Mucosa of descending colon (tissue), 3 donors: Measurements from ENCODE around the gene TMEM232. TPM values are rescaled to one million over a fixed set of nuclear protein-coding genes. Genes with fewer than 3 reads are reported as not detected.

Source experiments
- ATAC-seq: fragments of 200-7000 bp; cut with Tn5 transposase; one replicate; pipeline ENCODE4 v1.9.1; 2020; ENCODE audit warnings: mild to moderate bottlenecking, moderate library complexity
- DNase-seq, 3 donors: peaks; one replicate each; pipeline ENCODE4 v3.0.0-alpha.2; 2020
- H3K36me3 ChIP-seq: fragments of 200-600 bp; one replicate; pipeline ENCODE4 v1.8.0; 2021; ENCODE audit warnings: low read depth, mild to moderate bottlenecking
- H3K4me1 ChIP-seq: fragments of 200-600 bp; one replicate; pipeline ENCODE4 v1.8.0; 2021; ENCODE audit warnings: low read depth, mild to moderate bottlenecking
- H3K4me3 ChIP-seq: fragments of 200-600 bp; one replicate; pipeline ENCODE4 v1.8.0; 2021; ENCODE audit warnings: mild to moderate bottlenecking
- H3K9me3 ChIP-seq: fragments of 200-600 bp; one replicate; pipeline ENCODE4 v1.8.0; 2021; ENCODE audit warnings: mild to moderate bottlenecking
- intact Hi-C, 2 donors: fragments of 100-400 bp; cut with DNase I in 1 of 2; cut with micrococcal nuclease in 1 of 2; formaldehyde crosslinking; loops; one replicate each; pipeline versions ENCODE4 v1.11.0 to v1.11.1; 2022; cut with DNase I, micrococcal nuclease
- total RNA-seq, 3 donors: library from RNA; stranded (reverse); fragmentation: NEBNext Ultra II Directional in 2 of 3; extraction: Animal tissue kit (Norgen Biotek cat#: 25700) in 2 of 3; gene quantifications; one replicate each; pipeline versions ENCODE4 v1.2.1 to v1.2.4, GENCODE V29; 2021 to 2023
- TF ChIP-seq, protein P1 (sequence below): fragments of 200-600 bp; IDR thresholded peaks from one replicate; pipeline ENCODE4 v1.8.0; 2022; ENCODE audit warnings: antibody characterized with exemption, mild to moderate bottlenecking
- donor health status: DM: no; HTN: no; CAD: no; lungs with moderate emphysema.
- donor health status: DM: no; HTN: no; CAD: no.
- donor health status: DM: no; HTN: yes; CAD: no.

TMEM232 gene
- total RNA-seq, 3 donors from 2014 or later = 1.0 to 3.9 (median 3.0) TPM

DNA sequence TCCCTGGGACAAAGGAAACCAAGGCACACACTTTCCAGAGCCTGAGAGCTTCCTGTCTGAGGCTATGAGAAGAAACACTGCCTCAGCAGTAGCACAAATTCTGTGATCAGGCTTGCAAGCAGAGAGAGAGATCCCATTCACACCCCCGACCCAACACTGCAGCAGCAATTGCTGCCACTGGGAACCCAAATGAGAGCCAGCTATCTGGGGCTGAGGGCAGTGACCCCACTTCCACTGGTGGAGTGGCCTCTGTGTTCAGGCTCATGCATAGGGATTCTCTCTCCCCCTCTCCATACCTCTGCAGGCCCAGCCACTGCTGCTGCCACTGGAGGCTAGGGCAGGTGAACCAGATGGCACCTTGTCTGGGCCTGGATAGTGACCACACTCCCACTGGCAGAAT is 95.2 kb downstream of the TMEM232 start:
- intact Hi-C loops = no loop called here
- ATAC-seq (no peak), DNase-seq (no peak)
- H3K4me1 ChIP-seq = no peaks in the 10 kb centered on the region
- TF ChIP-seq, protein P1, sequence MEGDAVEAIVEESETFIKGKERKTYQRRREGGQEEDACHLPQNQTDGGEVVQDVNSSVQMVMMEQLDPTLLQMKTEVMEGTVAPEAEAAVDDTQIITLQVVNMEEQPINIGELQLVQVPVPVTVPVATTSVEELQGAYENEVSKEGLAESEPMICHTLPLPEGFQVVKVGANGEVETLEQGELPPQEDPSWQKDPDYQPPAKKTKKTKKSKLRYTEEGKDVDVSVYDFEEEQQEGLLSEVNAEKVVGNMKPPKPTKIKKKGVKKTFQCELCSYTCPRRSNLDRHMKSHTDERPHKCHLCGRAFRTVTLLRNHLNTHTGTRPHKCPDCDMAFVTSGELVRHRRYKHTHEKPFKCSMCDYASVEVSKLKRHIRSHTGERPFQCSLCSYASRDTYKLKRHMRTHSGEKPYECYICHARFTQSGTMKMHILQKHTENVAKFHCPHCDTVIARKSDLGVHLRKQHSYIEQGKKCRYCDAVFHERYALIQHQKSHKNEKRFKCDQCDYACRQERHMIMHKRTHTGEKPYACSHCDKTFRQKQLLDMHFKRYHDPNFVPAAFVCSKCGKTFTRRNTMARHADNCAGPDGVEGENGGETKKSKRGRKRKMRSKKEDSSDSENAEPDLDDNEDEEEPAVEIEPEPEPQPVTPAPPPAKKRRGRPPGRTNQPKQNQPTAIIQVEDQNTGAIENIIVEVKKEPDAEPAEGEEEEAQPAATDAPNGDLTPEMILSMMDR = no peak
- H3K36me3 ChIP-seq = no peaks in the 10 kb centered on the region
- H3K9me3 ChIP-seq = no peaks in the 10 kb centered on the region
- no peak overlapping the region for H3K4me3 ChIP-seq

DNA sequence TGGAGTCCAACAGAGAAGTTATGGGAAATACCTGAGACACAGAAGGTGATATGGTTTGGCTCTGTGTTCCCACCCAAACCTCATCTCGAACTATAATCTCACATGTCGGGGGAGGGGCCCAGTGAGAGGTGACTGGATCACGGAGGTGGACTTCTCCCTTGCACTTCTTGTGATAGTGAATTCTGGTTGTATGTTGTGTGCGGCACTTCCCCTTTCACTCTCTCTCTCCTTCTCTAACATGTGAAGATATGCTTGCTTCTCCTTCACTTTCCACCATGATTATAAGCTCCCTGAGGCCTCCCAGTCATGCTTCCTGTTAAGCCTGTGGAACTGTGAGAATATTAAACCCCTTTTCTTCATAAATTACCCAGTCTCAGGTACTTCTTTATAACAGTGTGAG is 96.1 kb downstream of the TMEM232 start:
- ATAC-seq = no peak
- intact Hi-C loops = no loop called here
- TF ChIP-seq, protein P1 = no peak
- Histone ChIP-seq H3K36me3 (no peaks in the 10 kb centered on the region), H3K4me3 (no peak overlapping the region), H3K9me3 (no peaks in the 10 kb centered on the region), H3K4me1 (no peaks in the 10 kb centered on the region)
- no peak for DNase-seq

DNA sequence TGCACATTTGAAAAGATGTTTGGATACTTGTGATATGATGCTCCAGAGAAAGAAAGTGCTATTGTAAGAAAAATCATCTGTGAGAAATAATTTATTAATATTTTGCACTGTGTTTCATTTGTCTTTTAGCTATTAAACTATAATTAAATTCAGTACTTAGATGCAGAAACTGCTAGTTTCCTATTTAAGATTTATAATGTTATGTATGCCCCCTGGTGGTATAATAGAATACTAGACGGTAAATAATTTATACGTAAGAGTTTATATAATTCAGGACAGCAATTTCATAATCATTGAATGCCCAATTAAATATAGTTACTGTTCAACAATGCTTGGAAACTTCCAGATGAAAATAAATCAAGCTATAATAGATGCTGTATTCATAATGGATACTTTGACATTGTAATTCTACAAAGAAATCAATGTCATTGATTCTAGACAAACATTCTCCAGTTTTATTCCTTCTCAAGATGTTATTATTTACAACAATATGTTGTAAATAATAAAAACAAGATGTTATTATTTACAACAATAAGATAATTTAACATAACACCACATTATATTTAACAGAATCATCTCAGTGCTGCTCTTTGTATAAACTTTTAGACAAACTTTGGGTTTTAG is 101.0 kb downstream of the TMEM232 start:
- DNase-seq (no peak), ATAC-seq (no peak)
- Histone ChIP-seq H3K4me1 (no peaks in the 10 kb centered on the region), H3K36me3 (no peaks in the 10 kb centered on the region), H3K9me3 (no peaks in the 10 kb centered on the region), H3K4me3 (no peak overlapping the region)
- TF ChIP-seq, protein P1 = no peak
- intact Hi-C loops = no loop called here

DNA sequence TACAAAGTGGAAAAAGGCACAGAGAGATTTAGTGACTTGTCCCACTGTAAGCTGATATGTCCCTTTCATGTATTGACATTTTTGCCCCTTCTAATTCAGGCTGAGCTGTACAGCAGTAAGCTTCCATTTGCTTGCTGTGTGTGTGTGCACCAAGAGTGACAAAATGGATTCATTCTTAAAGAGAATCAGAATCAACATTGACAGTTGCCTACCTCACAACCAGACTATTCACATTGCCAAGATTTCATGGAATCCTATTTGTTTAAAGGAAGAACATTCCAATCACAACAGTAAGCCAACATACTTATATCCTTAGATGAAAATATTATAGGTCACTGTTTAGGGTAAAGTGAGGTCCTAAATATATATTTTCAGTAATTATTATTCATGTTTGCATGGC is 102.6 kb downstream of the TMEM232 start:
- DNase-seq = no peak
- no peaks in the 10 kb centered on the region for H3K4me1 ChIP-seq
- ATAC-seq = no peak
- intact Hi-C loops = no loop called here
- TF ChIP-seq, protein P1 = no peak
- H3K9me3 ChIP-seq = no peaks in the 10 kb centered on the region
- H3K4me3 ChIP-seq = no peak overlapping the region
- H3K36me3 ChIP-seq = no peaks in the 10 kb centered on the region

DNA sequence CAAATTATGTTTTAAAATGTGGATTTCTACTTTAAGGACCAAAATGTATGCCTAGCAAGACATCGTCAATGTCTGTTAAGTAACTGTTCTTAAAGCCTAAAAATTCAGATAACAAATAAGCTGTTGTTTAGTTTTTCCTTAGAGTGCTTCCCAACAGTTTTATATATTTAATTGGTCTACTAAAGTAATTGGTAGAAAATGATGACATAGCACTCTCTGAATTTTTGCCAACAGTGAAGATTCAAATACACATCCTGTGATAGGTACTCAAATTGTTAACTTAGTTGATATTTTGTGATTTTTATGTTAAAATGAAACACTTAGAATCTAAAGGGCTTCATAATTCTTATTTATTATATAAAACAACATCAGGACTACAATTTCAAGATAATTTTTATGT is 107.5 kb downstream of the TMEM232 start:
- intact Hi-C loops = no loop called here
- no peaks in the 10 kb centered on the region for H3K36me3 ChIP-seq
- DNase-seq = no peak
- TF ChIP-seq, protein P1 = no peak
- no peak for ATAC-seq
- H3K4me1 ChIP-seq = no peaks in the 10 kb centered on the region
- no peak overlapping the region for H3K4me3 ChIP-seq
- peaks cover 16% of the 10 kb centered on the region for H3K9me3 ChIP-seq

DNA sequence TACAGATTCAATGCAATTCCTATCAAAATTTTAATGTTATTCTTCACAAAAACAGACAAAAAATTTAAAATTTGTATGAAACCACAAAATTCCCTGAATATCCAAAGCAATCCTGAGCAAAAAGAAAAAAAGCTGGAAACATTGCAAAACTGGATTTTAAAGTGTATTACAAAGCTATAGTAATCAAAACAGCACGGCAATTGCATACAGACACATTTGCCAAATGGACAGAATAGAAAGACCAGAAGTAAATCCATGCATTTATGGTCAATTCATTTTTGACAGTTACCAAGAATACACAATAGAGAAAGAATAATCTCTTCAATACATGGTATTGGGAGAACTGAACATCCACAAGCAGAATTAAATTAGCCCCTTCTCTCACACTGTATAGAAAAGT is 110.5 kb downstream of the TMEM232 start:
- no peak for DNase-seq
- ATAC-seq = no peak
- H3K4me3 ChIP-seq = no peak overlapping the region
- intact Hi-C loops = no loop called here
- H3K4me1 ChIP-seq = no peaks in the 10 kb centered on the region
- H3K36me3 ChIP-seq = no peaks in the 10 kb centered on the region
- TF ChIP-seq, protein P1 = no peak
- H3K9me3 ChIP-seq = peaks cover 16% of the 10 kb centered on the region
